DND-41 (cell line): ENCODE results near the gene BATF.

ENCODE experiments used
- CTCF ChIP-seq: IDR thresholded peaks from 2 replicates; pipeline ENCODE4 v1.5.1; 2012; ENCODE audit warnings: borderline replicate concordance, low read length, moderate library complexity, mild to moderate bottlenecking; ENCODE audit not compliant: poor library complexity, severe bottlenecking; ENCODE audit errors: extremely low read depth
- EZH2 ChIP-seq: IDR thresholded peaks from 3 replicates; pipeline ENCODE4 v1.6.1; 2012; ENCODE audit warnings: borderline replicate concordance, low read depth, mild to moderate bottlenecking, moderate library complexity, low read length, inconsistent platforms; ENCODE audit not compliant: severe bottlenecking

DNA sequence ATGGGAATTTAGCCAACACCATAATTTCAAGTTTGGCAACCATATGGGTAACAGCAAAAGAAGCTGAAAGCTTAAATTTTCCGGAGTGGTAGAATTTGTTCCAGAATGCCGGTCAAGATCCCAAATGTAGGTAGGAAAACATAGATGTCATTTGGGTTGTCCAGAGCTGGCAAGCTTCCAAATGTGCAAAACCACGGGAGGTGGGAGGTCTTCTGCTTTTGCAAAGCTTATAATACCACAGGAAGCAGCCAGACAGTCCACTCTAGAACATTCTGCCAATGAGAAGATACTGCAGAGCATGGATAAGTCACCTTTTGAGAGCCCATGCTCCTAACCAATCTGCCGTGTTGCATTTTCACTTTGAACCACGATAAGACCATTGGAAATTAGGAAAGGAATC, 26.4 kb upstream of the BATF start:
- TF ChIP-seq EZH2 (no peak), CTCF (no peak)
